Stimulated activated CD4-positive, alpha-beta T cell treated with anti-CD3 and anti-CD28 coated beads, TNF-alpha, amount 100 ng/mL, for 4 hours (primary cell): ENCODE data around the gene ANK3.

ENCODE experiments used
- DNase-seq, 3 experiments: peaks; one replicate each; pipeline ENCODE4 v3.0.0-alpha.2; 2020; ENCODE audit warnings: low read depth in 3 of 3

The ANK3 gene

GRCh38 chr10:59977486-59977885 lies 412.2 kb downstream of the ANK3 start:
- DNase-seq: no peak

GRCh38 chr10:59976909-59977308 lies 412.8 kb downstream of the ANK3 start:
- DNase-seq: no peak
